WTC11 (cell line): ENCODE data around the gene CBFA2T3. TPM values are rescaled to one million over a fixed set of nuclear protein-coding genes. Genes with fewer than 3 reads are reported as not detected.

Experiments
- ATAC-seq: fragments of 200-7000 bp; cut with Tn5 transposase; 2 replicates; pipeline ENCODE4 v1.10.0; 2021; ENCODE audit warnings: mild to moderate bottlenecking, moderate library complexity
- CTCF ChIA-PET: fragments of 300-600 bp; sonication (Branson Sonifier 250); formaldehyde crosslinking; loops from one replicate; lab custom pipeline; 2021; ENCODE audit warnings: antibody characterized with exemption; lab: Charles Lee
- POLR2A ChIA-PET: fragments of 350-600 bp; sonication (Branson Sonifier 250); formaldehyde crosslinking; loops from one replicate; lab custom pipeline; 2021; ENCODE audit warnings: antibody characterized with exemption; lab: Charles Lee
- DNase-seq: peaks from one replicate; pipeline ENCODE4 v3.0.0; 2021; ENCODE audit warnings: low spot score
- H3K27ac Mint-ChIP-seq: 2 replicates; pipeline ENCODE4 v1.8.0; 2021; ENCODE audit warnings: mixed read lengths
- H3K27me3 Mint-ChIP-seq: 2 replicates; pipeline ENCODE4 v1.8.0; 2021; ENCODE audit warnings: low read depth, mild to moderate bottlenecking, moderate library complexity, mixed read lengths
- H3K36me3 Mint-ChIP-seq: 2 replicates; pipeline ENCODE4 v1.8.0; 2021; ENCODE audit warnings: mixed read lengths
- H3K4me1 Mint-ChIP-seq: 2 replicates; pipeline ENCODE4 v1.8.0; 2022; ENCODE audit warnings: mixed read lengths
- H3K4me3 Mint-ChIP-seq: 2 replicates; pipeline ENCODE4 v1.8.0; 2021; ENCODE audit warnings: mild to moderate bottlenecking, moderate library complexity, mixed read lengths
- H3K9me3 Mint-ChIP-seq: 2 replicates; pipeline ENCODE4 v1.8.0; 2021; ENCODE audit warnings: mixed read lengths
- ATF1 ChIP-seq: sonication (generic); formaldehyde crosslinking; IDR thresholded peaks from 2 replicates; pipeline ENCODE4 v1.8.1; 2023; ENCODE audit warnings: mild to moderate bottlenecking, moderate library complexity, missing genetic modification reagents
- CREB1 ChIP-seq: sonication (generic); formaldehyde crosslinking; IDR thresholded peaks from 2 replicates; pipeline ENCODE4 v1.8.0; 2023; ENCODE audit warnings: mild to moderate bottlenecking, missing genetic modification reagents
- CREM ChIP-seq: sonication (generic); formaldehyde crosslinking; IDR thresholded peaks from 2 replicates; pipeline ENCODE4 v1.8.1; 2022; ENCODE audit warnings: mild to moderate bottlenecking, missing genetic modification reagents, moderate library complexity
- HMGA2 ChIP-seq: fragments of 250-450 bp; sonication (Bioruptor Pico); IDR thresholded peaks from 2 replicates; pipeline ENCODE4 v1.4.0; 2021; ENCODE audit warnings: mild to moderate bottlenecking, moderate library complexity
- KAT7 ChIP-seq: sonication (generic); formaldehyde crosslinking; IDR thresholded peaks from 2 replicates; pipeline ENCODE4 v1.8.1; 2023; ENCODE audit warnings: missing genetic modification reagents, mild to moderate bottlenecking, borderline replicate concordance
- NFE2L1 ChIP-seq: sonication (generic); formaldehyde crosslinking; IDR thresholded peaks from 2 replicates; pipeline ENCODE4 v1.8.1; 2023; ENCODE audit warnings: missing genetic modification reagents
- OVOL2 ChIP-seq: fragments of 250-450 bp; sonication (Bioruptor Pico); IDR thresholded peaks from 2 replicates; pipeline ENCODE4 v1.9.0; 2021; ENCODE audit warnings: mild to moderate bottlenecking, borderline replicate concordance
- ZNF219 ChIP-seq: sonication (generic); formaldehyde crosslinking; IDR thresholded peaks from 2 replicates; pipeline ENCODE4 v1.8.0; 2023; ENCODE audit warnings: missing genetic modification reagents, mild to moderate bottlenecking, borderline replicate concordance
- ZNF317 ChIP-seq: sonication (generic); formaldehyde crosslinking; IDR thresholded peaks from 2 replicates; pipeline ENCODE4 v1.8.1; 2023; ENCODE audit warnings: low read depth, mild to moderate bottlenecking, moderate library complexity, missing genetic modification reagents, borderline replicate concordance
- total RNA-seq: library from RNA; stranded (reverse); gene quantifications from 3 replicates; pipeline ENCODE4 v1.2.3, GENCODE V29; 2021
- TF ChIP-seq, protein P1 (sequence below): fragments of 250-450 bp; sonication (Bioruptor Pico); IDR thresholded peaks from 2 replicates; pipeline ENCODE4 v1.9.0; 2021; ENCODE audit warnings: mild to moderate bottlenecking
- TF ChIP-seq, protein P2 (sequence below): sonication (generic); formaldehyde crosslinking; IDR thresholded peaks from 2 replicates; pipeline ENCODE4 v1.8.1; 2023; ENCODE audit warnings: mild to moderate bottlenecking, missing genetic modification reagents
- TF ChIP-seq, protein P3 (sequence below): sonication (generic); formaldehyde crosslinking; IDR thresholded peaks from 2 replicates; pipeline ENCODE4 v1.8.1; 2022; ENCODE audit warnings: missing genetic modification reagents, borderline replicate concordance
- TF ChIP-seq, protein P4 (sequence below): sonication (generic); formaldehyde crosslinking; IDR thresholded peaks from 2 replicates; pipeline ENCODE4 v1.8.1; 2022; ENCODE audit warnings: mild to moderate bottlenecking, missing genetic modification reagents, moderate library complexity, borderline replicate concordance
- TF ChIP-seq, protein P5 (sequence below): sonication (generic); formaldehyde crosslinking; IDR thresholded peaks from 2 replicates; pipeline ENCODE4 v1.8.1; 2022; ENCODE audit warnings: low read depth, missing genetic modification reagents, borderline replicate concordance
- TF ChIP-seq, protein P6 (sequence below): sonication (generic); formaldehyde crosslinking; IDR thresholded peaks from 2 replicates; pipeline ENCODE4 v1.8.1; 2023; ENCODE audit warnings: mild to moderate bottlenecking, missing genetic modification reagents, borderline replicate concordance
- TF ChIP-seq, protein P7 (sequence below): sonication (generic); formaldehyde crosslinking; IDR thresholded peaks from 2 replicates; pipeline ENCODE4 v1.8.0; 2022; ENCODE audit warnings: mild to moderate bottlenecking, missing genetic modification reagents
- TF ChIP-seq, protein P8 (sequence below): sonication (generic); formaldehyde crosslinking; IDR thresholded peaks from 2 replicates; pipeline ENCODE4 v1.8.1; 2023; ENCODE audit warnings: mild to moderate bottlenecking, moderate library complexity, missing genetic modification reagents

Gene CBFA2T3
- total RNA-seq, 1 experiment from 2014 or later, result 2.6 TPM

DNA sequence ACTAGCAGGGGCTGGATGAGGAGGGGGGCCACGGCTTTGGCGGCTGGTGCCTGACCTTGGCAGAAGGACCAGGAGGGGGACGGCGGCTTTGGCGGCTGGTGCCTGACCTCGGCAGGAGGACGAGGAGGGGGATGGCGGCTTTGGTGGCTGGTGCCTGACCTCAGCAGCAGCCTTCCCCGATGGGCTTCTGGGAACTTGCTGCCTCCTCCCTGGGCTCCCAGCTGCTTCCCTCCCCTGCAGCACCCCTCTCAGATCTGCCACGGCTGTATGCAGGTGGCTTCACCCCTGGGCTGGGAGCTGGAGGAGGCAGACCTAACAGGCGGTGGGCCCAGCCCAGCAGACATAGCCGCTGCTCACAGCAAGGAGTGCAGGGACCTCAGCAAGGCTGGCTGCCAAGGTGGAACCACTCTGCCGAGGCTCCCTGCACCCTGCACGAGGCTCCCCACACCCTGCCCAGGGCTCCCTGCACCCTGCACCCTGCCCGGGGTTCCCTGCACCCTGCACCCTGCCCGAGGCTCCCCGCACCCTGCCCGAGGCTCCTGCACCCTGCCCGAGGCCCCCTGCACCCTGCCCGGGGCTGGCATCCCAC, 38.4 kb upstream of the CBFA2T3 start (continued):
- no peak for TF ChIP-seq HMGA2
- TF ChIP-seq ATF1 (CRISPR knock-in tag), result no peak
- TF ChIP-seq, protein P1, sequence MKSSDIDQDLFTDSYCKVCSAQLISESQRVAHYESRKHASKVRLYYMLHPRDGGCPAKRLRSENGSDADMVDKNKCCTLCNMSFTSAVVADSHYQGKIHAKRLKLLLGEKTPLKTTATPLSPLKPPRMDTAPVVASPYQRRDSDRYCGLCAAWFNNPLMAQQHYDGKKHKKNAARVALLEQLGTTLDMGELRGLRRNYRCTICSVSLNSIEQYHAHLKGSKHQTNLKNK, result no peak
- TF ChIP-seq, all 79 proteins: peak for 0

DNA sequence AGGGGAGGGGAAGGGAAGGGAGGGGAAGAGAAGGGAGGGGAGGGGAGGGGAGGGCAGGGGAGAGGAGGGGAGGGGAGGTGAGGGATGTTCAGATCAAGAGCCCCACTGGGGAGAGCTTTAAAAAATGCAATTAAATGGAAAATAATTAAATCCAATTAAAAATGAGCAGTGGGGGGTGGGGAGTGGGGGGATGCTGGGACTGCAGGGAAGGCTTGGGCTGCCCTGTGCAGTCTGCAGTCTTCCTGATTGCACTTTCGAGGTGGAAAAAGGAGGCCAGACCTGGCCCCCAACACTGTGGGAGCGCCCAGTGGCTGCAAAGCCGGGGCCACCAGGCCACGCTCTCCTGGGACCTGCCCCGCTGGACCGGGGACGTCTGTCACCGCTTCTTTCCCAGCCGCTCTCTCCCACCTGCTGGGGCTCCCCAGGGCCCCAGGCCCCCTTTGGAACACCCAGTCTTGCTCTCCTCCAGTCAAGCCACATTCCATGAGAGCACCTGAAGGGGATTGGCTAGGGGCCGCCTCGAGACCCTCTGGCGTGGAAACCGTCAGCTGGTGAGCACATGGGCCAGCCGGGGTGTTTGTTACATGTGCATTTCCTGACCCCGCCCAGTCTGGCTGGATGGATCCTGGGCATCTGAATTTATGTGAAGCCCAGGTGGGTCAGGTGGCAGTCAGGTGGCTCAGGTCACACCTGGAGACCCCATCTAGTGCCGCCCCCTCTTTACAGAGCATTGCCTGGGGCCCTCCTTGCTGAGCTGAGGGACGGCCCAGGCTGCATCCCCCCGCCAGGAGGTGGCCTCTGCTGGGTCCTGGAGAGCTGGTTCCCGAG, 37.6 kb upstream of the CBFA2T3 start:
- no peaks in the 10 kb centered on the region; the same call in 1 of the 2 replicates for H3K27me3 Mint-ChIP-seq
- no peak for DNase-seq
- H3K27ac Mint-ChIP-seq, result no peak overlapping the region
- TF ChIP-seq, protein P2, sequence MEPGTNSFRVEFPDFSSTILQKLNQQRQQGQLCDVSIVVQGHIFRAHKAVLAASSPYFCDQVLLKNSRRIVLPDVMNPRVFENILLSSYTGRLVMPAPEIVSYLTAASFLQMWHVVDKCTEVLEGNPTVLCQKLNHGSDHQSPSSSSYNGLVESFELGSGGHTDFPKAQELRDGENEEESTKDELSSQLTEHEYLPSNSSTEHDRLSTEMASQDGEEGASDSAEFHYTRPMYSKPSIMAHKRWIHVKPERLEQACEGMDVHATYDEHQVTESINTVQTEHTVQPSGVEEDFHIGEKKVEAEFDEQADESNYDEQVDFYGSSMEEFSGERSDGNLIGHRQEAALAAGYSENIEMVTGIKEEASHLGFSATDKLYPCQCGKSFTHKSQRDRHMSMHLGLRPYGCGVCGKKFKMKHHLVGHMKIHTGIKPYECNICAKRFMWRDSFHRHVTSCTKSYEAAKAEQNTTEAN, result no peak
- TF ChIP-seq, protein P3, sequence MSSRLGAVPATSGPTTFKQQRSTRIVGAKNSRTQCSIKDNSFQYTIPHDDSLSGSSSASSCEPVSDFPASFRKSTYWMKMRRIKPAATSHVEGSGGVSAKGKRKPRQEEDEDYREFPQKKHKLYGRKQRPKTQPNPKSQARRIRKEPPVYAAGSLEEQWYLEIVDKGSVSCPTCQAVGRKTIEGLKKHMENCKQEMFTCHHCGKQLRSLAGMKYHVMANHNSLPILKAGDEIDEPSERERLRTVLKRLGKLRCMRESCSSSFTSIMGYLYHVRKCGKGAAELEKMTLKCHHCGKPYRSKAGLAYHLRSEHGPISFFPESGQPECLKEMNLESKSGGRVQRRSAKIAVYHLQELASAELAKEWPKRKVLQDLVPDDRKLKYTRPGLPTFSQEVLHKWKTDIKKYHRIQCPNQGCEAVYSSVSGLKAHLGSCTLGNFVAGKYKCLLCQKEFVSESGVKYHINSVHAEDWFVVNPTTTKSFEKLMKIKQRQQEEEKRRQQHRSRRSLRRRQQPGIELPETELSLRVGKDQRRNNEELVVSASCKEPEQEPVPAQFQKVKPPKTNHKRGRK, result no peak
- TF ChIP-seq CREM (CRISPR knock-in tag), result no peak
- TF ChIP-seq NFE2L1, result no peak
- no peak for TF ChIP-seq CREB1
- TF ChIP-seq OVOL2 (CRISPR knock-in tag), result no peak
- TF ChIP-seq, protein P4, sequence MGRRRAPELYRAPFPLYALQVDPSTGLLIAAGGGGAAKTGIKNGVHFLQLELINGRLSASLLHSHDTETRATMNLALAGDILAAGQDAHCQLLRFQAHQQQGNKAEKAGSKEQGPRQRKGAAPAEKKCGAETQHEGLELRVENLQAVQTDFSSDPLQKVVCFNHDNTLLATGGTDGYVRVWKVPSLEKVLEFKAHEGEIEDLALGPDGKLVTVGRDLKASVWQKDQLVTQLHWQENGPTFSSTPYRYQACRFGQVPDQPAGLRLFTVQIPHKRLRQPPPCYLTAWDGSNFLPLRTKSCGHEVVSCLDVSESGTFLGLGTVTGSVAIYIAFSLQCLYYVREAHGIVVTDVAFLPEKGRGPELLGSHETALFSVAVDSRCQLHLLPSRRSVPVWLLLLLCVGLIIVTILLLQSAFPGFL, result no peak
- TF ChIP-seq, protein P5, sequence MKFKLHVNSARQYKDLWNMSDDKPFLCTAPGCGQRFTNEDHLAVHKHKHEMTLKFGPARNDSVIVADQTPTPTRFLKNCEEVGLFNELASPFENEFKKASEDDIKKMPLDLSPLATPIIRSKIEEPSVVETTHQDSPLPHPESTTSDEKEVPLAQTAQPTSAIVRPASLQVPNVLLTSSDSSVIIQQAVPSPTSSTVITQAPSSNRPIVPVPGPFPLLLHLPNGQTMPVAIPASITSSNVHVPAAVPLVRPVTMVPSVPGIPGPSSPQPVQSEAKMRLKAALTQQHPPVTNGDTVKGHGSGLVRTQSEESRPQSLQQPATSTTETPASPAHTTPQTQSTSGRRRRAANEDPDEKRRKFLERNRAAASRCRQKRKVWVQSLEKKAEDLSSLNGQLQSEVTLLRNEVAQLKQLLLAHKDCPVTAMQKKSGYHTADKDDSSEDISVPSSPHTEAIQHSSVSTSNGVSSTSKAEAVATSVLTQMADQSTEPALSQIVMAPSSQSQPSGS (CRISPR knock-in tag), result no peak
- no peak for TF ChIP-seq ZNF317 (CRISPR knock-in tag)
- TF ChIP-seq, protein P6, sequence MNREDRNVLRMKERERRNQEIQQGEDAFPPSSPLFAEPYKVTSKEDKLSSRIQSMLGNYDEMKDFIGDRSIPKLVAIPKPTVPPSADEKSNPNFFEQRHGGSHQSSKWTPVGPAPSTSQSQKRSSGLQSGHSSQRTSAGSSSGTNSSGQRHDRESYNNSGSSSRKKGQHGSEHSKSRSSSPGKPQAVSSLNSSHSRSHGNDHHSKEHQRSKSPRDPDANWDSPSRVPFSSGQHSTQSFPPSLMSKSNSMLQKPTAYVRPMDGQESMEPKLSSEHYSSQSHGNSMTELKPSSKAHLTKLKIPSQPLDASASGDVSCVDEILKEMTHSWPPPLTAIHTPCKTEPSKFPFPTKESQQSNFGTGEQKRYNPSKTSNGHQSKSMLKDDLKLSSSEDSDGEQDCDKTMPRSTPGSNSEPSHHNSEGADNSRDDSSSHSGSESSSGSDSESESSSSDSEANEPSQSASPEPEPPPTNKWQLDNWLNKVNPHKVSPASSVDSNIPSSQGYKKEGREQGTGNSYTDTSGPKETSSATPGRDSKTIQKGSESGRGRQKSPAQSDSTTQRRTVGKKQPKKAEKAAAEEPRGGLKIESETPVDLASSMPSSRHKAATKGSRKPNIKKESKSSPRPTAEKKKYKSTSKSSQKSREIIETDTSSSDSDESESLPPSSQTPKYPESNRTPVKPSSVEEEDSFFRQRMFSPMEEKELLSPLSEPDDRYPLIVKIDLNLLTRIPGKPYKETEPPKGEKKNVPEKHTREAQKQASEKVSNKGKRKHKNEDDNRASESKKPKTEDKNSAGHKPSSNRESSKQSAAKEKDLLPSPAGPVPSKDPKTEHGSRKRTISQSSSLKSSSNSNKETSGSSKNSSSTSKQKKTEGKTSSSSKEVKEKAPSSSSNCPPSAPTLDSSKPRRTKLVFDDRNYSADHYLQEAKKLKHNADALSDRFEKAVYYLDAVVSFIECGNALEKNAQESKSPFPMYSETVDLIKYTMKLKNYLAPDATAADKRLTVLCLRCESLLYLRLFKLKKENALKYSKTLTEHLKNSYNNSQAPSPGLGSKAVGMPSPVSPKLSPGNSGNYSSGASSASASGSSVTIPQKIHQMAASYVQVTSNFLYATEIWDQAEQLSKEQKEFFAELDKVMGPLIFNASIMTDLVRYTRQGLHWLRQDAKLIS (CRISPR knock-in tag), result no peak
- TF ChIP-seq KAT7 (CRISPR knock-in tag), result no peak
- TF ChIP-seq, protein P7, sequence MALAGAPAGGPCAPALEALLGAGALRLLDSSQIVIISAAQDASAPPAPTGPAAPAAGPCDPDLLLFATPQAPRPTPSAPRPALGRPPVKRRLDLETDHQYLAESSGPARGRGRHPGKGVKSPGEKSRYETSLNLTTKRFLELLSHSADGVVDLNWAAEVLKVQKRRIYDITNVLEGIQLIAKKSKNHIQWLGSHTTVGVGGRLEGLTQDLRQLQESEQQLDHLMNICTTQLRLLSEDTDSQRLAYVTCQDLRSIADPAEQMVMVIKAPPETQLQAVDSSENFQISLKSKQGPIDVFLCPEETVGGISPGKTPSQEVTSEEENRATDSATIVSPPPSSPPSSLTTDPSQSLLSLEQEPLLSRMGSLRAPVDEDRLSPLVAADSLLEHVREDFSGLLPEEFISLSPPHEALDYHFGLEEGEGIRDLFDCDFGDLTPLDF (CRISPR knock-in tag), result no peak
- TF ChIP-seq, protein P8, sequence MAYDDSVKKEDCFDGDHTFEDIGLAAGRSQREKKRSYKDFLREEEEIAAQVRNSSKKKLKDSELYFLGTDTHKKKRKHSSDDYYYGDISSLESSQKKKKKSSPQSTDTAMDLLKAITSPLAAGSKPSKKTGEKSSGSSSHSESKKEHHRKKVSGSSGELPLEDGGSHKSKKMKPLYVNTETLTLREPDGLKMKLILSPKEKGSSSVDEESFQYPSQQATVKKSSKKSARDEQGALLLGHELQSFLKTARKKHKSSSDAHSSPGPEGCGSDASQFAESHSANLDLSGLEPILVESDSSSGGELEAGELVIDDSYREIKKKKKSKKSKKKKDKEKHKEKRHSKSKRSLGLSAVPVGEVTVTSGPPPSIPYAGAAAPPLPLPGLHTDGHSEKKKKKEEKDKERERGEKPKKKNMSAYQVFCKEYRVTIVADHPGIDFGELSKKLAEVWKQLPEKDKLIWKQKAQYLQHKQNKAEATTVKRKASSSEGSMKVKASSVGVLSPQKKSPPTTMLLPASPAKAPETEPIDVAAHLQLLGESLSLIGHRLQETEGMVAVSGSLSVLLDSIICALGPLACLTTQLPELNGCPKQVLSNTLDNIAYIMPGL (CRISPR knock-in tag), result no peak
- TF ChIP-seq ZNF219 (CRISPR knock-in tag), result no peak
- ChIA-PET POLR2A (no interaction called here), CTCF (no interaction called here)
- H3K36me3 Mint-ChIP-seq, result no peaks in the 10 kb centered on the region; the same call in 1 of the 2 replicates
- H3K9me3 Mint-ChIP-seq, result peaks cover 12% of the 10 kb centered on the region
- ATAC-seq, result no peak
- H3K4me3 Mint-ChIP-seq, result no peak overlapping the region
- 0 out of 2 replicates have a peak, but pooled peaks cover 8% of the 10 kb centered on the region for H3K4me1 Mint-ChIP-seq
